Erythroblast (primary cell): ENCODE measurements around the gene SIL1.

Experiments used
- GATA1 ChIP-seq: IDR thresholded peaks from 2 replicates; pipeline ENCODE4 v1.6.1; 2011; ENCODE audit warnings: low read depth, mild to moderate bottlenecking, control low read depth, low read length, moderate library complexity
- POLR2A ChIP-seq: IDR thresholded peaks from 2 replicates; pipeline ENCODE4 v1.6.1; 2011; ENCODE audit warnings: mild to moderate bottlenecking, low read length

- TF ChIP-seq POLR2A: no peak
- no peak for TF ChIP-seq GATA1
Observed at GRCh38 chr5:138903130-138903775, 294.9 kb downstream of the SIL1 start.
